Upper lobe of right lung (tissue), 1 donor: ENCODE measurements around the gene RAB11A. TPM values are rescaled to one million over a fixed set of nuclear protein-coding genes. Genes with fewer than 3 reads are reported as not detected.
"Not testable (repeated sequence)": the region's sequence is repeated elsewhere in the genome, so short reads cannot be mapped to it uniquely, and the experiment has no call there.

Experiments used
- ATAC-seq: fragments of 200-7000 bp; cut with Tn5 transposase; one replicate; pipeline ENCODE4 v1.9.1; 2020; ENCODE audit warnings: mild to moderate bottlenecking, moderate library complexity
- DNase-seq: peaks from one replicate; pipeline ENCODE4 v3.0.0-alpha.2; 2020
- H3K27ac ChIP-seq: fragments of 200-600 bp; one replicate; pipeline ENCODE4 v1.8.0; 2022
- H3K27me3 ChIP-seq: fragments of 200-600 bp; one replicate; pipeline ENCODE4 v1.8.0; 2022; ENCODE audit warnings: mild to moderate bottlenecking
- H3K36me3 ChIP-seq: fragments of 200-600 bp; one replicate; pipeline ENCODE4 v1.8.0; 2022
- H3K4me1 ChIP-seq: fragments of 200-600 bp; one replicate; pipeline ENCODE4 v1.8.0; 2022
- H3K4me3 ChIP-seq: fragments of 200-600 bp; one replicate; pipeline ENCODE4 v1.8.0; 2022; ENCODE audit warnings: mild to moderate bottlenecking
- H3K9me3 ChIP-seq: fragments of 200-600 bp; one replicate; pipeline ENCODE4 v1.8.0; 2022
- intact Hi-C: fragments of 100-400 bp; cut with DNase I; formaldehyde crosslinking; loops from one replicate; pipeline ENCODE4 v1.11.0; 2022
- total RNA-seq: library from RNA; stranded (reverse); fragmentation: NEBNext Ultra II Directional; extraction: Animal tissue kit (Norgen Biotek cat#: 25700); gene quantifications from one replicate; pipeline ENCODE4 v1.2.1, GENCODE V29; 2021
- TF ChIP-seq, protein P1 (sequence below): fragments of 200-600 bp; IDR thresholded peaks from one replicate; pipeline ENCODE4 v1.8.0; 2022; ENCODE audit warnings: antibody characterized with exemption
- donor health status: DM: no; HTN: yes; CAD: no; lungs with severe emphysema.

Gene RAB11A
- total RNA-seq, 1 donor from 2014 or later, result 221 TPM

DNA sequence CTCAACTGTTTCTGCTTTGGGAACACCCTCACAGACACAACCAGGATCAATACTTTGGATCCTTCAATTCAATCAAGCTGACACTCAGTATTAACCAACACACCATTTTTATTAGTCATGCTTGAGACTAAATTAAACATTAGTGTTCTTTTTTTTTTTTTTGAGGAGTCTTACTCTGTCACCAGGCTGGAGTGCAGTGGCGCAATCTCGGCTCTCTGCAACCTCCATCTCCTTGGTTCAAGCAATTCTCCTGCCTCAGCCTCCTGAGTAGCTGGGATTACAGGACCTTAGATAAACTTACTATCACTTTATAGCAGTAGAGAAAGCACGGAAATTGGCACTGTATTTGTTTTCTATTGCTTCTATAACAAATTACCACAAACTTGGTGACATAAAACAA lies 2.0 kb upstream of the RAB11A start:
- Histone ChIP-seq H3K4me3 (no peak overlapping the region), H3K36me3 (no peaks in the 10 kb centered on the region), H3K27ac (no peak overlapping the region), H3K9me3 (no peaks in the 10 kb centered on the region), H3K4me1 (peaks cover 12% of the 10 kb centered on the region), H3K27me3 (no peaks in the 10 kb centered on the region)
- TF ChIP-seq, protein P1, sequence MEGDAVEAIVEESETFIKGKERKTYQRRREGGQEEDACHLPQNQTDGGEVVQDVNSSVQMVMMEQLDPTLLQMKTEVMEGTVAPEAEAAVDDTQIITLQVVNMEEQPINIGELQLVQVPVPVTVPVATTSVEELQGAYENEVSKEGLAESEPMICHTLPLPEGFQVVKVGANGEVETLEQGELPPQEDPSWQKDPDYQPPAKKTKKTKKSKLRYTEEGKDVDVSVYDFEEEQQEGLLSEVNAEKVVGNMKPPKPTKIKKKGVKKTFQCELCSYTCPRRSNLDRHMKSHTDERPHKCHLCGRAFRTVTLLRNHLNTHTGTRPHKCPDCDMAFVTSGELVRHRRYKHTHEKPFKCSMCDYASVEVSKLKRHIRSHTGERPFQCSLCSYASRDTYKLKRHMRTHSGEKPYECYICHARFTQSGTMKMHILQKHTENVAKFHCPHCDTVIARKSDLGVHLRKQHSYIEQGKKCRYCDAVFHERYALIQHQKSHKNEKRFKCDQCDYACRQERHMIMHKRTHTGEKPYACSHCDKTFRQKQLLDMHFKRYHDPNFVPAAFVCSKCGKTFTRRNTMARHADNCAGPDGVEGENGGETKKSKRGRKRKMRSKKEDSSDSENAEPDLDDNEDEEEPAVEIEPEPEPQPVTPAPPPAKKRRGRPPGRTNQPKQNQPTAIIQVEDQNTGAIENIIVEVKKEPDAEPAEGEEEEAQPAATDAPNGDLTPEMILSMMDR, result no peak
- no peak for ATAC-seq
- intact Hi-C loops, result no loop called here
- no peak for DNase-seq

DNA sequence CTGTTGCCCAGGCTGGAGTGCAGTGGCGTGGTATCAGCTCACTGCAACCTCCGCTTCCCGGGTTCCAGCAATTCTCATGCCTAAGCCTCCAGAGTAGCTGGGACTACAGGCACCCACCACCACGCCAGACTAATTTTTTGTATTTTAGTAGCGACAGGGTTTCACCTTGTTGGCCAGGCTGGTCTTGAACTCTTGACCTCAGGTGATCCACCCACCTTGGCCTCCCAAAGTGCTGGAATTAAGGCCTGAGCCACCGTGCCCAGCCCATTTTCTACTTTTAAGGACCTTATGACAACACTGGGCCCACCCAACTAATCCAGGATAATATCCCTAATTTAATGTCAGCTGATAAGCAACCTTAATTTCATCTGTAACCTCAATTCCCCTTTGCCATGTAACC lies 1.4 kb upstream of the RAB11A start:
- H3K4me3 ChIP-seq, H3K36me3 ChIP-seq, intact Hi-C loops, DNase-seq, H3K9me3 ChIP-seq, ATAC-seq, H3K27ac ChIP-seq, H3K27me3 ChIP-seq: not testable (repeated sequence)
- H3K4me1 ChIP-seq, result peaks cover 17% of the 10 kb centered on the region

DNA sequence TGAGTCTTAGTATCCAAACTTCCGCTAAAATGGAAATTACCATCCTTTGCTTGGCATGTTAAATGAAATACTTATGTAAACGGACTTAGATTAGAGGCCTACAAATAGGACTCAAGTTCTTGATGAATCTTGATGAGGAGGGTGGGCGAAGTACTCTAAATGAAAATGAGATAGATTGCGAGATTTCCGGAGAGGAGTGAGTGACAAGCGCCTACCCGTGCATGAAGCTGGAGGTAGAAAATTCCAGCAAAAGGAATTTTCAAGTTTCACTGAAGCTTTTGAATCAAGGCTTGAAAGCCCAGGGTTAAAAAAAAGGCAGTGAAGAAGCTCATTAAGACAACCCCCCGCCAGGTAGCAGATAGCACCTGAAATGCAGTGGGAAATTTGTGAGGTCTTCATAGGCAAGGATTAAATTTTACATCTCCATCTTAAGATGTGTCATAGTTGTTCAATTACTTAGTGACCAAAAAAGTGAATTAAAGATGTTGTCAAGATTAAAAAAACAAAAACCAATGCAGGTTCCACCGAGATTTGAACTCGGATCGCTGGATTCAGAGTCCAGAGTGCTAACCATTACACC lies 655 bp upstream of the RAB11A start:
- ATAC-seq (no peak), DNase-seq (no peak)
- Histone ChIP-seq H3K27ac (peak overlapping the region; percentile 96), H3K9me3 (no peaks in the 10 kb centered on the region), H3K27me3 (no peaks in the 10 kb centered on the region), H3K4me1 (peaks cover 22% of the 10 kb centered on the region), H3K36me3 (no peaks in the 10 kb centered on the region), H3K4me3 (peak overlapping the region; percentile 70)
- TF ChIP-seq, protein P1, result no peak
- intact Hi-C loops, result no loop called here

DNA sequence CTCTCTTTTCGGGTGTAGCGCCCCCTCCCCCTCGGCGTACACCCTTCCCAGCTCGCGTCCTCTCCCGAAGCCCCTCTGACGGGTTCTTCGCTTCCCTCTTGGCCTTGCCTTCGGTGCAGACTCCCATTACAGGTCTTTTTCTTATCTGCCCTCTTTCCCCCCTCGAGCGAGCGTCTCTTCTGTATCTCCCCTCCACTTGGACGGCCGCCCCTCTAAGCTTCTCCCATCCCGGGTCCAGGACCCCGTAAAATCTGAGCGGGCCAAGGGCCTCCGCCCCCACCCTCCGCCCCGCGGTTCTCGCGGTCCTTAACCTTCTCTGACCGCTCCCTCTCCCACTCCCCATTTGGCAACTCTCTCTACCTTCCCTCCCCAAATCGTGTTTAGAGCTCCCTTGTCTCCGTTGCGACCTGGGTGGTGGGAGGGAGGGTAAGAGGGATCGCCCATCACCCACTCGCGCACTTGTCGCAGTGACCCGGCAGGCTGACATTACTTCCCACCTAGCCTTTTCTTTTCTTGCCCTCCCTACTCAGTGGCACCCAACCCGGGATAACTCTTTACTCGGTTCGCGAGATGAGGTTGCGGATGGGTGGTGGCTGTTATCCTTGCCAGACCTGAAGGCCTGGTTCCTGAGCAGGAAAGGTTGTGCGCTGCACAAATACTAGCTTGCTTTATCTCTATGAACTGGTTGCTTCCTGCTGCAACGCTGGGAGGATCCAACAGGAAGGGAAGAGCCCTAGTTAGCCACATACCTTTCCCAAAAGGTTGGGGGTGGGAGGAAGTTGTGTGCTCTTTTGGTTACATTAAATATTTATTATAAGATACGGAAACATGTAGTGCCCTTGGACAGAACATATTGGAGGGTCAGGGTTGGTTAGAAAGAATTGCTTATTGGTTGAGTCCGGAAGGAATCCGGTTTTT lies 922 bp downstream of the RAB11A start:
- DNase-seq (peak; percentile 67), ATAC-seq (peak; percentile 40)
- TF ChIP-seq, protein P1, result no peak
- Histone ChIP-seq H3K27me3 (no peaks in the 10 kb centered on the region), H3K4me1 (peaks cover 24% of the 10 kb centered on the region), H3K9me3 (no peaks in the 10 kb centered on the region), H3K4me3 (peak overlapping the region; percentile 70), H3K27ac (peak overlapping the region; percentile 96), H3K36me3 (peaks cover 11% of the 10 kb centered on the region)
- intact Hi-C loops, result no loop called here

DNA sequence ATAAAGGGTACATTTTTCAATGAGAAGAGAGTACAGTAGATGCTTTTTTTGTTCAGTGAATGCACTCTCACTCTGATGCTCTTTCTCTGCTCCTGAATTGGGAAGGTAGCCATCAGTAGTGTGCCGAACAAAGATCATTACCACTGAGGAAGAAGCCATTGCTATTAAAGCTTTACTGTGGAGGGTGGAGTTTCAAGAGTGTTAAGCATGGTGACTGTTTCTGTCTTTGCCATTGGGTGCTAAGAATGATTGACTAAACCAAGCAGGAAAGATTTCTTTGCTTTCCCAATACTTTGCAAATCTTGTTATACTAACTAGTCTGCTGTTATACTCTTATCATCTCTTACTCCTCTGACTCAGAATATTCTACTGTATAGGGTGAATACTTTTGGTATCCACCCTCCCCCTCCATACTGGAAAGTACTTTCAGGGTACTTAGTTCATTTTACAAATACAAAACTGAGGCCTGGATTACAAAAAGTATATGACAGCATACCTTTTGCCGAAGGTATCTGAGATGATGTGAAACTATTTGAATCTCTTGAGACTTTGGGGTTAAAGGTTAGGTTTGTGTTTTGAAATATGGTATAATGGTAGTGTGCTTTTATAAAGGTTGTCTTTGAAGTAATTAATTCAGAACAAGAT lies 1.7 kb downstream of the RAB11A start:
- Histone ChIP-seq H3K4me3 (peak overlapping the region; percentile 70), H3K9me3 (no peaks in the 10 kb centered on the region), H3K36me3 (peaks cover 19% of the 10 kb centered on the region), H3K4me1 (peaks cover 24% of the 10 kb centered on the region), H3K27ac (peak overlapping the region; percentile 96), H3K27me3 (no peaks in the 10 kb centered on the region)
- no peak for DNase-seq
- peak; percentile 1 for ATAC-seq
- intact Hi-C loops, result no loop called here
- TF ChIP-seq, protein P1, result no peak

DNA sequence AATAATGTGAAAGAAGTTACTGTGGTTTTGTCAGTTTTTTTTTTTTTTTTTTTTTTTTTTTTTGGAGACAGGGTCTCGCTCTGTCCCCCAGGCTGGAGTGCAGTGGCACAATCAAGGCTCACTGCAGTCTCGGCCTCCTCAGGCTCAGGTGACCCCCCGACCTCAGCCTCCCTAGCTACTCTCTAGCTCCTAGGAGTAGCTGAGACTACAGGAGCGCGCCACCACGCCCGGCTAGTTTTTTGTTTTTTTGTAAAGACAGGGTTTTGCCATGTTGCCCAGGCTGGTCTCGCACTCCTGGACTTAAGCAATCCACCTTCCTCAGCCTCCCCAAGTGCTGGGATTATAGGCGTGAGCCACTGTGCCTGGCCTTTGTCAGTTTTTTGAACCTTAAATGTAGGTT lies 2.6 kb downstream of the RAB11A start:
- not testable (repeated sequence) for ATAC-seq
- peak overlapping the region; percentile 96 for H3K27ac ChIP-seq

DNA sequence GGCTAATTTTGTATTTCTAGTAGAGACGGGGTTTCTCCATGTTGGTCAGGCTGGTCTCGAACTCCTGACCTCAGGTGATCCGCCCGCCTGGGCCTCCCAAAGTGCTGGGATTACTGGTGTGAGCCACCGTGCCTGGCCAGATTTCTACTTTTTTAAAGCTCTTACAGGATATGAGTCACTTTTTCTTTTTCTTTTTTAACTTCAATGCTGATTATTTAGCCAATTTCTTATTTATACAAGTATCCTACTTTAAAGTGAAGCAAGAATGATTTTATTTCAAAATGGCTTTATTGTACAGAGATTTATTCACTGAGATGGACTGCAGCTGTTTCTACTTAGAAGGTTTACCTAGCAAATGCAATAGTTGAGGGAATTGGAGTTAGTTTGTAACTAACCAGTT lies 3.3 kb downstream of the RAB11A start:
- Histone ChIP-seq H3K36me3 (peaks cover 29% of the 10 kb centered on the region), H3K4me1 (peaks cover 24% of the 10 kb centered on the region), H3K27ac (peak overlapping the region; percentile 96)
- intact Hi-C loops, H3K9me3 ChIP-seq, H3K27me3 ChIP-seq, DNase-seq, ATAC-seq, H3K4me3 ChIP-seq: not testable (repeated sequence)

More for the DNA sequence above, 2.6 kb downstream of the RAB11A start:
- H3K27me3 ChIP-seq, intact Hi-C loops, H3K9me3 ChIP-seq, DNase-seq: not testable (repeated sequence)
- H3K36me3 ChIP-seq, result peaks cover 22% of the 10 kb centered on the region
- peaks cover 24% of the 10 kb centered on the region for H3K4me1 ChIP-seq
- peak overlapping the region; percentile 70 for H3K4me3 ChIP-seq
